Fibroblast of lung (primary cell): ENCODE data around the gene SERPINB10. TPM values are rescaled to one million over a fixed set of nuclear protein-coding genes. Genes with fewer than 3 reads are reported as not detected.

Source experiments
- DNase-seq, 2 donors: peaks; one replicate each; pipeline versions ENCODE4 v3.0.0 to v3.0.0-alpha.2; 2010; ENCODE audit warnings: low read depth in 2 of 2
- H2AFZ ChIP-seq: 2 replicates; pipeline ENCODE4 v1.5.1; 2012; ENCODE audit warnings: low read length, control low read depth, inconsistent platforms
- H3K27ac ChIP-seq: 2 replicates; pipeline ENCODE4 v1.5.1; 2011; ENCODE audit warnings: low read length, control low read depth; ENCODE audit not compliant: insufficient read depth
- H3K27me3 ChIP-seq: 2 replicates; pipeline ENCODE4 v1.5.1; 2011; ENCODE audit warnings: mild to moderate bottlenecking, low read length; ENCODE audit not compliant: control insufficient read depth, insufficient read depth
- H3K36me3 ChIP-seq: 2 replicates; pipeline ENCODE4 v1.5.1; 2011; ENCODE audit warnings: low read length; ENCODE audit not compliant: control insufficient read depth, insufficient read depth
- H3K4me1 ChIP-seq: 2 replicates; pipeline ENCODE4 v1.5.1; 2011; ENCODE audit warnings: low read length; ENCODE audit not compliant: control insufficient read depth, insufficient read depth; ENCODE audit errors: extremely low read depth
- H3K4me2 ChIP-seq: 2 replicates; pipeline ENCODE4 v1.5.1; 2011; ENCODE audit warnings: low read length, control low read depth; ENCODE audit not compliant: insufficient read depth; ENCODE audit errors: extremely low read depth
- H3K4me3 ChIP-seq, 4 experiments: fragments of 200-600 bp in 1 of 4; sonication (generic) in 1 of 4; replicated peaks in 1 of 4; 2 replicates each; pipeline ENCODE4 v1.5.1; 2011 to 2016; ENCODE audit warnings: low read length in 4 of 4, low read depth in 3 of 4, mild to moderate bottlenecking in 3 of 4, control low read depth in 2 of 4, inconsistent platforms in 1 of 4, mixed read lengths in 1 of 4; ENCODE audit not compliant: insufficient read depth in 1 of 4; ENCODE audit errors: control extremely low read depth in 1 of 4
- H3K79me2 ChIP-seq: 2 replicates; pipeline ENCODE4 v1.5.1; 2012; ENCODE audit warnings: mild to moderate bottlenecking, low read length, inconsistent platforms; ENCODE audit not compliant: control insufficient read depth, insufficient read depth
- H3K9ac ChIP-seq: 2 replicates; pipeline ENCODE4 v1.5.1; 2011; ENCODE audit warnings: mild to moderate bottlenecking, low read length, control low read depth; ENCODE audit not compliant: insufficient read depth
- H3K9me3 ChIP-seq: 2 replicates; pipeline ENCODE4 v1.5.1; 2012; ENCODE audit warnings: low read depth, low read length; ENCODE audit not compliant: control insufficient read depth, insufficient read depth
- H4K20me1 ChIP-seq: 2 replicates; pipeline ENCODE4 v1.5.1; 2011; ENCODE audit warnings: low read length; ENCODE audit not compliant: control insufficient read depth, insufficient read depth; ENCODE audit errors: extremely low read depth
- CTCF ChIP-seq, 2 donors: IDR thresholded peaks in 1 of 2; conservative IDR thresholded peaks in 1 of 2; 1 replicate in 1 of 2; 2 replicates in 1 of 2; pipeline ENCODE4 v1.5.1; 2011 to 2012; ENCODE audit warnings: low read length in 2 of 2, control low read depth in 1 of 2, inconsistent platforms in 1 of 2, low read depth in 1 of 2, mild to moderate bottlenecking in 1 of 2
- EZH2 ChIP-seq: IDR thresholded peaks from 2 replicates; pipeline ENCODE4 v1.5.1; 2012; ENCODE audit warnings: low read length, control low read depth, mild to moderate bottlenecking; ENCODE audit errors: missing control alignments
- polyA plus RNA-seq, 2 donors: library from polyadenylated mRNA; depleted of rRNA in 1 of 2; stranded (reverse) in 1 of 2; unstranded in 1 of 2; fragments of >200 nt; gene quantifications; 2 replicates each; pipeline ENCODE4 v1.2.1, GENCODE V29; 2011 to 2012; ENCODE audit warnings: missing spikeins in 1 of 2
- total RNA-seq: library from RNA; depleted of rRNA; stranded (reverse); fragments of >200 nt; gene quantifications from 2 replicates; pipeline ENCODE4 v1.2.1, GENCODE V29; 2014

SERPINB10 gene
- total and polyA plus RNA-seq, 2 donors (not counting 1 experiment from before 2014, with no cell fraction given), result 0.08 TPM; not detected in 1

- no peaks in the 10 kb centered on the region for H3K27me3 ChIP-seq
- H3K4me3 ChIP-seq, result no peak overlapping the region
- no peaks in the 10 kb centered on the region for H3K79me2 ChIP-seq
- no peaks in the 10 kb centered on the region for H4K20me1 ChIP-seq
- no peak for DNase-seq
- H3K9ac ChIP-seq, result no peak overlapping the region
- H3K27ac ChIP-seq, result no peak overlapping the region
- no peak overlapping the region for H2AFZ ChIP-seq
- H3K9me3 ChIP-seq, result no peaks in the 10 kb centered on the region
- H3K4me1 ChIP-seq, result peaks cover 2% of the 10 kb centered on the region
- no peaks in the 10 kb centered on the region for H3K36me3 ChIP-seq
- TF ChIP-seq EZH2 (no peak), CTCF (conservative IDR thresholded peaks at IDR 0.05 in 1 of 2, IDR thresholded peaks at IDR 0.05 in 1 of 2; ENCODE audit: low read depth in 1 of 2, low read length in 2 of 2) (no peak)
- H3K4me2 ChIP-seq, result no peak overlapping the region
These were observed 18.1 kb upstream of the SERPINB10 start for GRCh38 chr18:63889626-63890025.

GRCh38 chr18:63890237-63890949 lies 17.4 kb upstream of the SERPINB10 start:
- no peak for DNase-seq
- Histone ChIP-seq H3K27ac (no peak overlapping the region), H3K4me2 (no peak overlapping the region), H3K9ac (no peak overlapping the region), H3K79me2 (no peaks in the 10 kb centered on the region), H3K4me1 (peaks cover 2% of the 10 kb centered on the region), H2AFZ (no peak overlapping the region), H4K20me1 (no peaks in the 10 kb centered on the region), H3K36me3 (no peaks in the 10 kb centered on the region), H3K27me3 (no peaks in the 10 kb centered on the region), H3K4me3 (no peak overlapping the region), H3K9me3 (no peaks in the 10 kb centered on the region)
- TF ChIP-seq EZH2 (no peak), CTCF (conservative IDR thresholded peaks at IDR 0.05 in 1 of 2, IDR thresholded peaks at IDR 0.05 in 1 of 2; ENCODE audit: low read depth in 1 of 2, low read length in 2 of 2) (no peak)

- Histone ChIP-seq H3K4me3 (no peak overlapping the region), H3K27ac (no peak overlapping the region), H3K4me1 (peaks cover 2% of the 10 kb centered on the region)
These were observed 16.8 kb upstream of the SERPINB10 start for GRCh38 chr18:63890950-63891304.

More at GRCh38 chr18:63890950-63891304, 16.8 kb upstream of the SERPINB10 start:
- H3K9ac ChIP-seq, result no peak overlapping the region
- no peaks in the 10 kb centered on the region for H3K27me3 ChIP-seq
- H4K20me1 ChIP-seq, result no peaks in the 10 kb centered on the region
- no peak for TF ChIP-seq EZH2
- TF ChIP-seq CTCF (conservative IDR thresholded peaks at IDR 0.05 in 1 of 2, IDR thresholded peaks at IDR 0.05 in 1 of 2; ENCODE audit: low read depth in 1 of 2, low read length in 2 of 2), result peak in 1 of 2 donors; percentile 15
- DNase-seq, result no peak
- no peak overlapping the region for H3K4me2 ChIP-seq
- no peaks in the 10 kb centered on the region for H3K36me3 ChIP-seq
- H2AFZ ChIP-seq, result no peak overlapping the region
- H3K9me3 ChIP-seq, result no peaks in the 10 kb centered on the region
- no peaks in the 10 kb centered on the region for H3K79me2 ChIP-seq
